SK-N-MC (cell line): ENCODE results near the gene IGFLR1.

Experiments used
- EZH2 ChIP-seq: fragments of 200-600 bp; sonication (generic); IDR thresholded peaks from one replicate; pipeline ENCODE4 v1.6.1; 2017; ENCODE audit warnings: antibody characterized with exemption
- FOXP2 ChIP-seq: optimal IDR thresholded peaks from 2 replicates; pipeline ENCODE3; 2011; ENCODE audit warnings: mild to moderate bottlenecking, moderate library complexity; ENCODE audit not compliant: insufficient read depth; ENCODE audit errors: extremely low read length, control extremely low read depth
- POLR2AphosphoS5 ChIP-seq: IDR thresholded peaks from 2 replicates; pipeline ENCODE4 v1.6.1; 2012; ENCODE audit warnings: mild to moderate bottlenecking, low read depth, low read length, borderline replicate concordance

DNA sequence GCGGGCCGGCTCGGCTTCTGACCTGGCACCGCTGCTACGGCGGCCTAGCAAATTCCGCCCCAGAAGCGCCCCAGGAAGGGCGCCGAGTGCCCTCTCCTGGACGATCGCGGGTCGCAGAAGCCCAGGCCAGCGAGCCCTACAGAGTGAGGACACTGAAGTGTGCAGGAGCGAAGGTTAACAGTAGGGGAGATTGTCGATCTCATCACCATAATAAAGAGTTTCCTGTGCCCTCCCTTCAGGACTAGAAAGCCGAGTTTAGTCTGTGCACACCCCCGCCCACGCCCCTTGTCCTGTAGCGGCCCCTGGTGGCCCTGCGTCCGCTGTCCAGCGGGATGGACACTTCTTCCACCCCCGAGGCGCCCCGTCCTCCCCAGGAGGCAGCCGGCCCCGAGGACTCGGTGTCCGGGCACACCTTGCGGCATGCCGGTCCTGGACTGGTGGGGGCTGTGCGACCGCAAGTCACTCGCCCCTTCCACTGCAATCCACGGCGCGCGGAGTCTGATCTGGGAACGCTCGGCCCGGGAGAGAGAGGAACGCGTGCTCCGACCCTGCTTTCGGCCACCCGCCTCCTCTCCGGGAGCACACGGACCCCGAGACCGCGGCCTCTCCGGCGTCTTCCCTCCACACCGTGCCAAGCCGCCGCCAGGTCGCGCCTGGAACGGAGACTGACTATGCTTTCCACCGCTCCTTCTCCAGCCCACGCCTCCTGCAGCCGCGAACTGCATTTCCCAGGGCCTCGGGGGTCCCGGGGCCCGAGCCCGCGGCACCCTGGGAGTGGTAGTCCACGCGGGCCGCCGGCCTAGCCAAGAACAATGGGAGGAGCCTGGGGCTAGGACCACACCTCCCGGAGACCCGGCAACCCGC lies 25.2 kb downstream of the IGFLR1 start:
- TF ChIP-seq POLR2AphosphoS5 (peak; percentile 58; the same call in 1 of the 2 replicates), EZH2 (no peak), FOXP2 (no peak)
